Measurements from ENCODE around the gene FN1.

Gene FN1

GRCh38 chr2:215435870-215436704, at the start of gene FN1:
TSS of gene FN1 (minus strand) at chr2:215436068. CDS start at chr2:215435802, 266 bp downstream.
- TF ChIP-seq FOXM1 (IDR thresholded peaks at IDR 0.05; ENCODE audit: borderline replicate concordance, low read depth), result no peak
- TF ChIP-seq RAD21 (IDR thresholded peaks at IDR 0.05; ENCODE audit: low read depth), result no peak
- TF ChIP-seq CEBPB (IDR thresholded peaks at IDR 0.05), result peak; percentile 51
- no peak for TF ChIP-seq TEAD4 (IDR thresholded peaks at IDR 0.05)
- no peak for TF ChIP-seq REST (IDR thresholded peaks at IDR 0.05; ENCODE audit: low read depth)
- TF ChIP-seq CREB1 (IDR thresholded peaks at IDR 0.05; ENCODE audit: low read depth), result no peak
- TF ChIP-seq EGR1 (IDR thresholded peaks at IDR 0.05), result no peak; the same call in 1 of the 2 replicates
- no peak for TF ChIP-seq TAF1 (IDR thresholded peaks at IDR 0.05; ENCODE audit: low read depth)
- TF ChIP-seq YY1 (IDR thresholded peaks at IDR 0.05; ENCODE audit: low read depth), result no peak
- TF ChIP-seq USF1 (IDR thresholded peaks at IDR 0.05), result no peak
- no peak for TF ChIP-seq TCF12 (IDR thresholded peaks at IDR 0.05; ENCODE audit: low read depth)
- TF ChIP-seq NFIC (IDR thresholded peaks at IDR 0.05), result no peak
- TF ChIP-seq ZBTB7A (IDR thresholded peaks at IDR 0.05; ENCODE audit: low read depth), result peak; percentile 71; the same call in 1 of the 2 replicates
- TF ChIP-seq EP300 (IDR thresholded peaks at IDR 0.05; ENCODE audit: borderline replicate concordance), result no peak
- TF ChIP-seq MAX (IDR thresholded peaks at IDR 0.05), result no peak

GRCh38 chr2:215485032-215485431, 49.2 kb upstream of the FN1 start:
- no peak for TF ChIP-seq EGR1 (IDR thresholded peaks at IDR 0.05)
- no peak for TF ChIP-seq EP300 (IDR thresholded peaks at IDR 0.05; ENCODE audit: borderline replicate concordance)
- no peak for TF ChIP-seq TCF12 (IDR thresholded peaks at IDR 0.05; ENCODE audit: low read depth)
- TF ChIP-seq USF1 (IDR thresholded peaks at IDR 0.05), result no peak
- TF ChIP-seq REST (IDR thresholded peaks at IDR 0.05; ENCODE audit: low read depth), result no peak
- no peak for TF ChIP-seq CEBPB (IDR thresholded peaks at IDR 0.05)
- no peak for TF ChIP-seq YY1 (IDR thresholded peaks at IDR 0.05; ENCODE audit: low read depth)
- TF ChIP-seq ZBTB7A (IDR thresholded peaks at IDR 0.05; ENCODE audit: low read depth), result no peak
- TF ChIP-seq RAD21 (IDR thresholded peaks at IDR 0.05; ENCODE audit: low read depth), result no peak
- no peak for TF ChIP-seq CREB1 (IDR thresholded peaks at IDR 0.05; ENCODE audit: low read depth)
- TF ChIP-seq TAF1 (IDR thresholded peaks at IDR 0.05; ENCODE audit: low read depth), result no peak

- TF ChIP-seq REST (IDR thresholded peaks at IDR 0.05; ENCODE audit: low read depth), result no peak
- no peak for TF ChIP-seq EP300 (IDR thresholded peaks at IDR 0.05; ENCODE audit: borderline replicate concordance)
- no peak for TF ChIP-seq CREB1 (IDR thresholded peaks at IDR 0.05; ENCODE audit: low read depth)
- TF ChIP-seq TCF12 (IDR thresholded peaks at IDR 0.05; ENCODE audit: low read depth), result no peak
- TF ChIP-seq MAX (IDR thresholded peaks at IDR 0.05), result no peak
- TF ChIP-seq CEBPB (IDR thresholded peaks at IDR 0.05), result no peak
- no peak for TF ChIP-seq RAD21 (IDR thresholded peaks at IDR 0.05; ENCODE audit: low read depth)
- TF ChIP-seq USF1 (IDR thresholded peaks at IDR 0.05), result no peak
- no peak for TF ChIP-seq TAF1 (IDR thresholded peaks at IDR 0.05; ENCODE audit: low read depth)
- no peak for TF ChIP-seq FOXM1 (IDR thresholded peaks at IDR 0.05; ENCODE audit: borderline replicate concordance, low read depth)
- no peak for TF ChIP-seq TEAD4 (IDR thresholded peaks at IDR 0.05)
- no peak for TF ChIP-seq YY1 (IDR thresholded peaks at IDR 0.05; ENCODE audit: low read depth)
- no peak for TF ChIP-seq EGR1 (IDR thresholded peaks at IDR 0.05)
- no peak for TF ChIP-seq ZBTB7A (IDR thresholded peaks at IDR 0.05; ENCODE audit: low read depth)
Observed at GRCh38 chr2:215484570-215484969, 48.7 kb upstream of the FN1 start.

All from Ishikawa (cell line).